ENCODE results near the gene HNMT. TPM values are rescaled to one million over a fixed set of nuclear protein-coding genes. Genes with fewer than 3 reads are reported as not detected.
"Not testable (repeated sequence)": the region's sequence is repeated elsewhere in the genome, so short reads cannot be mapped to it uniquely, and the experiment has no call there.

The HNMT gene
- total RNA-seq, 1 donor from 2014 or later = 64.0 TPM

GRCh38 chr2:137969876-137970275 lies 5.6 kb downstream of the HNMT start:
- FAIRE-seq (no peak), DNase-seq (ENCODE audit: low spot score in 2 of 2) (no peak)

DNA sequence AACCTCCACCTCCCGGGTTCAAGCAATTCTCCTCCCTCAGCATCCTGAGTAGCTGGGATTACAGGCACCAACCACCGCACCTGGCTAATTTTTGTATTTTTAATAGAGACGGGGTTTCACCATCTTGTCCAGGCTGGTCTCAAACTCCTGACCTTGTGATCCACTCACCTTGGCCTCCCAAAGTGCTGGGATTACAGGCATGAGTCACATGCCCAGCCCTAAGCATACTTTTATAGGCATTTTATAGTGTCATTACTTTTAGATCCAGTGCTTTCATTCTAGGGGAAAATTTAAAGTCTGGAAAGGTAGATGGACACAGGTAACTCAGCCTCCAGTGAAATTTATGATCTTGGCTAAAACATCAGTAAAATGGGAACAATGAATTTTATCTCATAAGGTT lies 7.0 kb downstream of the HNMT start:
- not testable (repeated sequence) for FAIRE-seq; DNase-seq (ENCODE audit: low spot score in 2 of 2)

GRCh38 chr2:137973280-137973679 lies 9.0 kb downstream of the HNMT start:
- FAIRE-seq (no peak), DNase-seq (ENCODE audit: low spot score in 2 of 2) (no peak)

DNA sequence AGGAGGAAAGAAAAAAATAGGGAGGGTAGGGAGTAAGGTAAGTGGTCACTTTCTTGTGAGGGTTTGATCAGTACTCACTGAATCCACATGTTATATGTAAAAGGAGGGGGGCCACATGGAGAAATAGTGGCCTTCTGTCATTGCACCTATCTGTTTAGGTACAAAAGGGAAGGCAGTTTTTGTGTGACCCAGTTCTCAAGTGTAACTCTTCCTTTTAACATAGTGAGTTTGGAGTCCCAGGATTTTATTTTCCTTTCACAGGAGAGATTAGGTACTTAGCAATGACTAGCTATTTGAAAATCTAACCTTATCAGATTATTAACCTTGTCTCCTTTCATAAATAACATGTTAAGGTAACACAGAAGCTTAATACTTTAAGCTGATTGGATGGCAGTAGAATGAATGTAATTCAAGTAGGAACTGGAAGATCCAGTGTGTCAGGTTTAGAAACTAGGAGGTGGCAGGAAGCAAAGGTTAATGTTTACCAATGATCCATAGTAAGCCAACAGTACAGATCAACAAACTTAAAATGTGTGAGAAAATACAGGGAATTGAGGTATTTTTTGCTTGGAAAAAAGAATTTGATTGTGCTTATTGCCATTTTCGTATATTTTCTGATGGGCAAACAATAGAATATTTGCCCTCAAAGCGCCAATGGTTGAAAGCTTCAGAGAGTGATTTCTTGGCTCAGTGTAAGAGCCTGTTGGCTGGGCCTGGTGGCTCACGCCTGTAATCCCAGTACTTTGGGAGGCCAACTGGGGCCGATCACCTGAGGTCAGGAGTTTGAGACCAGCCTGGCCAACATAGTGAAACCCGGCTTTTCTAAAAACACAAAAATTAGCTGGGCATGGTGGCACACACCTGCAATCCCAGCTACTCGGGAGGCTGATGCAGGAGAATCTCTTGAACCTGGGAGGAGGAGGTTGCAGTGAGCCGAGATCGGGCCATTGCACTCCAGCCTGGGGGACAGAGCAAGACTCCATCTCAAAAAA lies 11.3 kb downstream of the HNMT start:
- FAIRE-seq (no peak), DNase-seq (ENCODE audit: low spot score in 2 of 2) (no peak)

- FAIRE-seq = no peak
- no peak for DNase-seq (ENCODE audit: low spot score in 2 of 2)
Measured at GRCh38 chr2:137976274-137976673, 12.0 kb downstream of the HNMT start.

- FAIRE-seq (no peak), DNase-seq (ENCODE audit: low spot score in 2 of 2) (no peak)
Measured at GRCh38 chr2:137977790-137978189, 13.5 kb downstream of the HNMT start.

DNA sequence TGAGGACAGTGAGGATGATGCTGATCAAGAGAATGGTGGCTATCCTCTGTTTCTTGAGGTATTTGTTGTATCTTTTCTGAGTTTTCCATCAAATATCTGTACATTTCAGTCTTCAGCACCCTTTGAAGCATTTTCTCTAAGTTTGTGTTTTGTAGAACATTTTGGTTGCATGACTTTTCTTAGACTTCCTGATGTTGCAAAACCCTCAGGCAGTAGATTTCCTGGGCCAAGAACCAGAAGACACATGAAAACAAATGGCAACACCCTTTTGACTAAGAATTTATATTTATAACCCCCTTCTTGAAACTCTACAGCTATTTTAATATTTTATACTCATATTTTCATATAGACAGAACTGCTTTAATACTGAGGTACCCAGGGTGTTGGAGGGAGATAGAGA lies 16.2 kb downstream of the HNMT start:
- DNase-seq (ENCODE audit: low spot score in 2 of 2) (no peak), FAIRE-seq (no peak)

- no peak for FAIRE-seq
- no peak for DNase-seq (ENCODE audit: low spot score in 2 of 2)
Measured at GRCh38 chr2:137981112-137981656, 16.9 kb downstream of the HNMT start.

DNA sequence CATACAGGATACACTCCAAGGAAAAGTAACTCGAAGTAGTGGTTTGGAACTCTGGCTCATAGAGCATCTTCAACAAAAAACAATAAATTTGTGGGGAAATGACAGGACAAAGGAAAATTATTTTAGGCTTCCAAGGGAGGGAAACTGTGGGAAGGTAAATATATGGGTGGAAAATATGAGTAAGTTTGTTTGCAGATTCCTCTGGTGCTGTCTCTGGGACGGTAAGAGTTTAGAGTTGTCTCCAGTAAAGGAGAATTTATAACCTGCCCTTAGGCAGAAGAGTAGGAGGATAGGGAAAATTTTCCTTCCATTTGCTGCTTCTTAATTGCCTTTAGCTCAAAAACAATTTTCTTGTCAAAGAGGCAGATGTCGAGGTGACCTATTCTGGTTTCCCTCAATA lies 19.3 kb downstream of the HNMT start:
- FAIRE-seq (no peak), DNase-seq (ENCODE audit: low spot score in 2 of 2) (no peak)

GRCh38 chr2:137986268-137986667 lies 22.0 kb downstream of the HNMT start:
- no peak for DNase-seq (ENCODE audit: low spot score in 2 of 2)
- no peak for FAIRE-seq

DNA sequence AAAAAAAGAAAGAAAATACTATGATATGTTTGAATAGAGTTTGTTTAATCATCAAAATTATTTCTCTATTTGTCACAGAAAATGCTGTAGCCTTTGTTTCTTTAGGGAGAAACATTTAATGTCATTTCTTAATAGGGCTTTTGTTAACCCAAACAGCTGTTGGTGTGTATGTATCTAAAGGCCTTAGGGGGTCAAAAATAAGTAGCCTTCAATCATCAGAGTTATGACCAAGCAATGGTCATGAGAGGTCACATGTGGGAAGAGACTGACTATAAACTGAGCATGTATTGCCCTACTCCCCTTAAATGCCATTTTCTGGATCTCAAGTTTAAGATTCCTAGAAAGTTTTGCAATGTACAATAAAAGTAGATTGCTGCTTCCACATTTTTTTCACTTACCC lies 22.7 kb downstream of the HNMT start:
- FAIRE-seq = no peak
- no peak for DNase-seq (ENCODE audit: low spot score in 2 of 2)

- FAIRE-seq (no peak), DNase-seq (ENCODE audit: low spot score in 2 of 2) (no peak)
Measured at GRCh38 chr2:137991078-137991477, 26.8 kb downstream of the HNMT start.

DNA sequence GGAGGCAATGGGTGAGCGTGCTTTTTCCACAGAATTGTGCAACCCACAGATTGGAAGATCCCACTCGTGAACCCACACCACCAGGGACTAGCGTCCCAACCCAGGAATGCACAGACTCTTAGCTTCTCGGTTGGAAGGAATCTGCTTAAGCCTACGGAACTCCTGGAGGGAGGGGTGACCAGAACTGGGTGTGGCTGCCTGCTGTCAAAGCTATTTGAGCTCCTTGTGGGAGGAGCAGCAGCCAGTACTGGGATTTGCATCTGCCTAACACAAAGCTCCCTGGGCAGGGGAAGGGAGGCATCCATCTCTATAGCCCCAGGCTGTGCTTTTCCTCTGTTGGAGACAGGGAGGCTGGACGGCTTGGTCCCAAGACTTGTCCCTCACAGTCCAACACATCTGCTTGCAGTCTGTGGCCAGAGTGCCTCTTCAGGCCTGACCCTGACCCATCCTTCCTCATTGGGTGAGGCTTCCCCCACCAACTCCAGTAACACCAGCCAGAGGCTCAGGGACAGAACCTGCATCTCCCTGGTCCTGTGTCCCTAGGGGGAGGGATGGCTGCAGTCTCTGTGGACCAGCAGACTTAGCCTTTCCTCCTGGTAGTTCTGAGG lies 27.9 kb downstream of the HNMT start:
- no peak for DNase-seq (ENCODE audit: low spot score in 2 of 2)
- FAIRE-seq = no peak

DNA sequence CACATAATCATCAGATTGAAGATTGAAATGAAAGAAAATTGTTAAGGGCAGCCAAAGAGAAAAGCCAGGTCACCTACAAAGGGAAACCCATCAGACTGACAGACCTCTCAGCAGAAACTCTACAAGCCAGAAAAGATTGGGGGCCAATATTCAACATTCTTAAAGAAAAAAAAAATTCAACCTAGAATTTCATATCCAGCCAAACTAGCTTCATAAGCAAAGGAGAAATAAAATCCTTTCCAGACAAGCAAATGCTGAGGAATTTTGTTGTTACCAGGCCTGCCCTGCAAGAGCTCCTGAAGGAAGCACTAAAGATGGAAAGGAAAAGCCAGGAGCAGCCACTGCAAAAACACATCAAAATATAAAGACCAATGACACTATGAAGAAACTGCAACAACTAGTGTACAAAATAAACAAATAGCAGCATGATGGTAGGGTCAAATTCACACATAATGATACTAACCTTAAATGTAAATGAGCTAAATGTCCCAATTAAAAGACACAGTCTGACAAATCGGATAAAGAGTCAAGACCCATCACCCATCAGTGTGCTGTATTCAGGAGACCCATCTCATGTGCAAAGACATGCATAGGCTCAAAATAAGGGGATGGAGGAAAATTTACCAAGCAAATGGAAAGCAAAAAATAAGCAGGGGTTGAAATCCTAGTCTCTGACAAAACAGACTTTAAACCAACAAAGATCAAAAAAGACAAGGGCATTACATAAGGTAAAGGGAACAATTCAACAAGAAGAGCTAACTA lies 29.6 kb downstream of the HNMT start:
- not testable (repeated sequence) for FAIRE-seq; DNase-seq (ENCODE audit: low spot score in 2 of 2)

- not testable (repeated sequence) for FAIRE-seq; DNase-seq (ENCODE audit: low spot score in 2 of 2)
Measured at GRCh38 chr2:137995368-137995767, 31.1 kb downstream of the HNMT start.

- not testable (repeated sequence) for FAIRE-seq
Measured at GRCh38 chr2:137996158-137996557, 31.9 kb downstream of the HNMT start.

GRCh38 chr2:137997733-137998132 lies 33.5 kb downstream of the HNMT start:
- FAIRE-seq (no peak), DNase-seq (ENCODE audit: low spot score in 2 of 2) (no peak)

More at GRCh38 chr2:137996158-137996557, 31.9 kb downstream of the HNMT start:
- DNase-seq (ENCODE audit: low spot score in 2 of 2) = not testable (repeated sequence)

GRCh38 chr2:137998503-137998902 lies 34.2 kb downstream of the HNMT start:
- FAIRE-seq = no peak
- DNase-seq (ENCODE audit: low spot score in 2 of 2) = no peak

DNA sequence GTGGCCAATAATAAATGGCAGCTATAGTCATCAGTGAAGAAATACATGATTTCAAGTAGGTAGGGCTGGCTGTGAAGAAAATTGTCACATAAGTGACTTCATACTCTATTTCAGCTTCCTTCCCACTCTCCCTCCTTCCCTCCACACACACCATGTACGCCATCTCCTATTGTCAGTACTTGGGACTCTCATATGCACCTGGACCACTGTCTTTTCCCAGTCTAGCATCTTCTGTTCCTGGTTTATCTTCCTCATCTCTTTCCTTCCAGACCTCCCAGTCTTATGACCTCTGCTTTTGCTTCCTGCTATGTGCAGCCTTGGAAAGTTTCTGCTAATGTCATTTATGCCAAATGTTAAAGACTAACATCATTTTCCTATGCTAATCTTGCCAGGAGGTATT lies 35.0 kb downstream of the HNMT start:
- no peak for DNase-seq (ENCODE audit: low spot score in 2 of 2)
- FAIRE-seq = no peak

- DNase-seq (ENCODE audit: low spot score in 2 of 2) (no peak), FAIRE-seq (no peak)
Measured at GRCh38 chr2:138000009-138000408, 35.7 kb downstream of the HNMT start.

DNA sequence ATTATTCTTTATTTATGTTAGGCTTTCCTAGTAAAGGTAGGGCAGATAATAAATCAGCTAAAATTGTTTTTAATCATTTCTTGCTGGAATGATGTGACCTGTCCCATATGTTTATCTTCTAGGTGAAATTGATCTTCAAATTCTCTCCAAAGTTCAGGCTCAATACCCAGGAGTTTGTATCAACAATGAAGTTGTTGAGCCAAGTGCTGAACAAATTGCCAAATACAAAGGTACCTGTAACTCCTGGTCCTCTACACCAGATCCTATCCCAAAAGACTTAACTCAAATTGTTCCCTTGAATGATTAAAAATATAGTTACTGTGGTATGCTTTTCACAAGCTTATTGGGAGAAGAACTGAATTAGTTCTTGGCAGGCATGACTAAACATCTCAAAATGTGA lies 36.5 kb downstream of the HNMT start:
- no peak for DNase-seq (ENCODE audit: low spot score in 2 of 2)
- no peak for FAIRE-seq

All from frontal cortex (tissue), 4 donors.